ENCODE data around the gene DHDH.

DHDH gene

GRCh38 chr19:48961051-48961649, 27.7 kb downstream of the DHDH start:
- no CpG with 5 or more reads among the region's 19 CpGs for WGBS (ENCODE audit: insufficient coverage, insufficient read length)
- no peak overlapping the region for H3K27ac ChIP-seq (ENCODE audit: low read length)
- DNase-seq (ENCODE audit: low read depth, low spot score): no peak

GRCh38 chr19:48961673-48962028, 28.2 kb downstream of the DHDH start:
- no peaks in the 10 kb centered on the region for H3K27me3 ChIP-seq (ENCODE audit: control insufficient read depth, insufficient read depth, low read length)
- no peak overlapping the region for H3K4me3 ChIP-seq (ENCODE audit: low read length)
- H3K36me3 ChIP-seq (ENCODE audit: control insufficient read depth, insufficient read depth, low read length): peaks cover 16% of the 10 kb centered on the region
- no CpG with 5 or more reads among the region's 12 CpGs for WGBS (ENCODE audit: insufficient coverage, insufficient read length)
- DNase-seq (ENCODE audit: low read depth, low spot score): no peak
- no peaks in the 10 kb centered on the region for H3K9me3 ChIP-seq (ENCODE audit: control insufficient read depth, insufficient read depth, low read length)
- H3K4me1 ChIP-seq (ENCODE audit: control insufficient read depth, insufficient read depth, low read length): peaks cover 6% of the 10 kb centered on the region; the same call in 1 of the 2 replicates
- no peak overlapping the region for H3K27ac ChIP-seq (ENCODE audit: low read length)

More at GRCh38 chr19:48961051-48961649, 27.7 kb downstream of the DHDH start:
- no peak overlapping the region for H3K4me3 ChIP-seq (ENCODE audit: low read length)
- peaks cover 14% of the 10 kb centered on the region for H3K36me3 ChIP-seq (ENCODE audit: control insufficient read depth, insufficient read depth, low read length)
- no peaks in the 10 kb centered on the region for H3K27me3 ChIP-seq (ENCODE audit: control insufficient read depth, insufficient read depth, low read length)
- H3K4me1 ChIP-seq (ENCODE audit: control insufficient read depth, insufficient read depth, low read length): peaks cover 6% of the 10 kb centered on the region
- H3K9me3 ChIP-seq (ENCODE audit: control insufficient read depth, insufficient read depth, low read length): no peaks in the 10 kb centered on the region

GRCh38 chr19:48962029-48962848, 28.7 kb downstream of the DHDH start:
- Histone ChIP-seq H3K36me3 (ENCODE audit: control insufficient read depth, insufficient read depth, low read length) (peaks cover 16% of the 10 kb centered on the region), H3K9me3 (ENCODE audit: control insufficient read depth, insufficient read depth, low read length) (no peaks in the 10 kb centered on the region), H3K4me1 (ENCODE audit: control insufficient read depth, insufficient read depth, low read length) (peaks cover 6% of the 10 kb centered on the region; the same call in 1 of the 2 replicates), H3K27me3 (ENCODE audit: control insufficient read depth, insufficient read depth, low read length) (no peaks in the 10 kb centered on the region), H3K4me3 (ENCODE audit: low read length) (no peak overlapping the region), H3K27ac (ENCODE audit: low read length) (no peak overlapping the region)
- no peak for DNase-seq (ENCODE audit: low read depth, low spot score)
- no CpG with 5 or more reads among the region's 22 CpGs for WGBS (ENCODE audit: insufficient coverage, insufficient read length)

GRCh38 chr19:48962849-48963165, 29.3 kb downstream of the DHDH start:
- Histone ChIP-seq H3K27ac (ENCODE audit: low read length) (no peak overlapping the region), H3K4me1 (ENCODE audit: control insufficient read depth, insufficient read depth, low read length) (peaks cover 6% of the 10 kb centered on the region; the same call in 1 of the 2 replicates), H3K27me3 (ENCODE audit: control insufficient read depth, insufficient read depth, low read length) (no peaks in the 10 kb centered on the region), H3K36me3 (ENCODE audit: control insufficient read depth, insufficient read depth, low read length) (peaks cover 16% of the 10 kb centered on the region), H3K9me3 (ENCODE audit: control insufficient read depth, insufficient read depth, low read length) (no peaks in the 10 kb centered on the region), H3K4me3 (ENCODE audit: low read length) (no peak overlapping the region)
- WGBS (ENCODE audit: insufficient coverage, insufficient read length): no CpG with 5 or more reads among the region's 7 CpGs
- DNase-seq (ENCODE audit: low read depth, low spot score): no peak

- H3K36me3 ChIP-seq (ENCODE audit: control insufficient read depth, insufficient read depth, low read length): peaks cover 16% of the 10 kb centered on the region
- peak overlapping the region; percentile 7 for H3K27ac ChIP-seq (ENCODE audit: low read length)
- peak overlapping the region; percentile 30; the same call in 1 of the 2 replicates for H3K4me3 ChIP-seq (ENCODE audit: low read length)
- no peaks in the 10 kb centered on the region for H3K9me3 ChIP-seq (ENCODE audit: control insufficient read depth, insufficient read depth, low read length)
- H3K4me1 ChIP-seq (ENCODE audit: control insufficient read depth, insufficient read depth, low read length): peaks cover 6% of the 10 kb centered on the region; the same call in 1 of the 2 replicates
- no CpG with 5 or more reads among the region's 28 CpGs for WGBS (ENCODE audit: insufficient coverage, insufficient read length)
- H3K27me3 ChIP-seq (ENCODE audit: control insufficient read depth, insufficient read depth, low read length): no peaks in the 10 kb centered on the region
- no peak for DNase-seq (ENCODE audit: low read depth, low spot score)
Measured at GRCh38 chr19:48963371-48964204, 30.1 kb downstream of the DHDH start.

- no peaks in the 10 kb centered on the region for H3K9me3 ChIP-seq (ENCODE audit: control insufficient read depth, insufficient read depth, low read length)
- H3K4me3 ChIP-seq (ENCODE audit: low read length): peak overlapping the region; percentile 30; the same call in 1 of the 2 replicates
- H3K4me1 ChIP-seq (ENCODE audit: control insufficient read depth, insufficient read depth, low read length): peaks cover 6% of the 10 kb centered on the region; the same call in 1 of the 2 replicates
- DNase-seq (ENCODE audit: low read depth, low spot score): no peak
- WGBS (ENCODE audit: insufficient coverage, insufficient read length): no CpG with 5 or more reads among the region's 19 CpGs
- H3K27me3 ChIP-seq (ENCODE audit: control insufficient read depth, insufficient read depth, low read length): no peaks in the 10 kb centered on the region
- H3K36me3 ChIP-seq (ENCODE audit: control insufficient read depth, insufficient read depth, low read length): peaks cover 23% of the 10 kb centered on the region
- H3K27ac ChIP-seq (ENCODE audit: low read length): peak overlapping the region; percentile 7
Measured at GRCh38 chr19:48964205-48965039, 30.9 kb downstream of the DHDH start.

- peaks cover 6% of the 10 kb centered on the region; the same call in 1 of the 2 replicates for H3K4me1 ChIP-seq (ENCODE audit: control insufficient read depth, insufficient read depth, low read length)
- no peaks in the 10 kb centered on the region for H3K9me3 ChIP-seq (ENCODE audit: control insufficient read depth, insufficient read depth, low read length)
- peak; percentile 94 for DNase-seq (ENCODE audit: low read depth, low spot score)
- no CpG with 5 or more reads among the region's 52 CpGs for WGBS (ENCODE audit: insufficient coverage, insufficient read length)
- peaks cover 23% of the 10 kb centered on the region for H3K36me3 ChIP-seq (ENCODE audit: control insufficient read depth, insufficient read depth, low read length)
- peak within 1 kb of the TSS; percentile 72 for H3K4me3 ChIP-seq (ENCODE audit: low read length)
- H3K27me3 ChIP-seq (ENCODE audit: control insufficient read depth, insufficient read depth, low read length): no peaks in the 10 kb centered on the region
- peak within 1 kb of the TSS; percentile 7 for H3K27ac ChIP-seq (ENCODE audit: low read length)
Measured at GRCh38 chr19:48965040-48965805, 31.7 kb downstream of the DHDH start, which contains the start of gene FTL. Gene FTL, plus strand, starts transcription at chr19:48965309. Its CDS starts 199 bp downstream, at chr19:48965508.

GRCh38 chr19:48965806-48966540, 32.5 kb downstream of the DHDH start:
- Histone ChIP-seq H3K27ac (ENCODE audit: low read length) (no peak overlapping the region), H3K4me3 (ENCODE audit: low read length) (peak overlapping the region; percentile 72), H3K27me3 (ENCODE audit: control insufficient read depth, insufficient read depth, low read length) (no peaks in the 10 kb centered on the region), H3K9me3 (ENCODE audit: control insufficient read depth, insufficient read depth, low read length) (no peaks in the 10 kb centered on the region), H3K4me1 (ENCODE audit: control insufficient read depth, insufficient read depth, low read length) (peaks cover 6% of the 10 kb centered on the region; the same call in 1 of the 2 replicates), H3K36me3 (ENCODE audit: control insufficient read depth, insufficient read depth, low read length) (peaks cover 21% of the 10 kb centered on the region)
- DNase-seq (ENCODE audit: low read depth, low spot score): no peak
- no CpG with 5 or more reads among the region's 36 CpGs for WGBS (ENCODE audit: insufficient coverage, insufficient read length)

Measured in iPS DF 6.9 (cell line).